Mesothelial cell of epicardium (in vitro differentiated cells): Measurements from ENCODE around the gene CCDC88C. TPM values are rescaled to one million over a fixed set of nuclear protein-coding genes. Genes with fewer than 3 reads are reported as not detected.

Source experiments
- DNase-seq, 2 experiments: peaks; one replicate each; pipeline ENCODE4 v3.0.0; 2021; ENCODE audit warnings: low spot score in 2 of 2; ENCODE audit not compliant: unreplicated experiment in 2 of 2
- H3K27ac Mint-ChIP-seq: 2 replicates; pipeline ENCODE4 v1.8.0; 2021; ENCODE audit warnings: mixed read lengths
- H3K27me3 Mint-ChIP-seq: 2 replicates; pipeline ENCODE4 v1.8.0; 2021; ENCODE audit warnings: low read depth, mixed read lengths
- H3K36me3 Mint-ChIP-seq: 2 replicates; pipeline ENCODE4 v1.8.0; 2021; ENCODE audit warnings: mixed read lengths
- H3K4me1 Mint-ChIP-seq: 2 replicates; pipeline ENCODE4 v1.8.0; 2021; ENCODE audit warnings: mixed read lengths
- H3K4me3 Mint-ChIP-seq: 2 replicates; pipeline ENCODE4 v1.8.0; 2021; ENCODE audit warnings: mild to moderate bottlenecking, moderate library complexity, mixed read lengths
- H3K9me3 Mint-ChIP-seq: 2 replicates; pipeline ENCODE4 v1.8.0; 2021; ENCODE audit warnings: mixed read lengths
- total RNA-seq: library from RNA; stranded (reverse); gene quantifications from 3 replicates; pipeline ENCODE4 v1.2.1, GENCODE V29; 2021
- TF ChIP-seq, protein P1 (sequence below): fragments of 200-600 bp; sonication (generic); IDR thresholded peaks from one replicate; pipeline ENCODE4 v1.5.0; 2021; ENCODE audit warnings: antibody characterized with exemption; ENCODE audit not compliant: unreplicated experiment

Gene CCDC88C
- total RNA-seq, 1 donor from 2014 or later, result 23.7 TPM

DNA sequence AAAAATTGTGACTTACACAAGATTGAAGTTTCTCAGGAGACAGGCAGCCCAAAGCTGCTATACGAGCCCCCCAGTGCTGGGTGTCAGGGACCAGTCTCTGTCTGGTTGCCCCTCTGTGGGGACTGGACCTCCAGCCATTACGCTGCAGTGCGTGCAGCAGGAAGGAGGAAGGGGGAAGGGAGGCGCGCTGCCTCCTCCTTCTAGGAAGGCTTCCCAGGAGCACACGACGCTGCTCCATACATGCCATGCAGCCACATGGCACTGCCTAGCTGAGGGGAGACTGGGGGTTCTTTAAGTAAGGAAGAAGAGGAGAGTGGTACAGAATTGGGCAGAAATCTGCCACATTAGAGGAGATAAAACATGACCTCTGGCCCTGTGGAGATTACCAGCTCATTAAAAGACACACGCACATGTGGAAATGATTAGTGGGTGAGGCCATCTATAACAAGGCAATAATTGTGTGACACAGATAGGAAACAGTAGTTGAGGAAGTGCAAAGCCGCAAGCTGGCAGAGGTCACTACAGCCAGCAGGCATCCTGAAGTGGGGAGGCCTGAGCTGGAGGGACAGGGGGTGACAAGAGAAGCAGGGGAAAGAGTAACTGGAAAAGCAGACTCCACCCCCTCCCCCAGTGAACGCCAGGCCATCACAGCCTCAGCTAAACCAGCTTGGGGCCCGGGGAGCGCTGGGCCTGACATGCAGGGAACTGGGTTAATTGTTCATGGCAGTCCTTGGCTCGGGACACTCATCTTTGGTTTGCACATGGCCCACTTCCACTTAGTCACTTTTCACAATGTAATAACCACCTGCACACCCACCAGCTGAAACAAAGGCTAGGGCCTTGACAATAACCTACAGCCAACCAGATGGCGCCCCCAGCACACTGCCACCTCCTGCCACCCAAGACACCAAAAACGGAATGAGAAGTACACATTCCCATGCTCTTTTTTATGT is 39.6 kb downstream of the CCDC88C start:
- H3K4me1 Mint-ChIP-seq, result peaks cover 44% of the 10 kb centered on the region
- no peak overlapping the region for H3K4me3 Mint-ChIP-seq
- H3K27me3 Mint-ChIP-seq, result peaks cover 57% of the 10 kb centered on the region
- no peaks in the 10 kb centered on the region for H3K9me3 Mint-ChIP-seq
- TF ChIP-seq, protein P1, sequence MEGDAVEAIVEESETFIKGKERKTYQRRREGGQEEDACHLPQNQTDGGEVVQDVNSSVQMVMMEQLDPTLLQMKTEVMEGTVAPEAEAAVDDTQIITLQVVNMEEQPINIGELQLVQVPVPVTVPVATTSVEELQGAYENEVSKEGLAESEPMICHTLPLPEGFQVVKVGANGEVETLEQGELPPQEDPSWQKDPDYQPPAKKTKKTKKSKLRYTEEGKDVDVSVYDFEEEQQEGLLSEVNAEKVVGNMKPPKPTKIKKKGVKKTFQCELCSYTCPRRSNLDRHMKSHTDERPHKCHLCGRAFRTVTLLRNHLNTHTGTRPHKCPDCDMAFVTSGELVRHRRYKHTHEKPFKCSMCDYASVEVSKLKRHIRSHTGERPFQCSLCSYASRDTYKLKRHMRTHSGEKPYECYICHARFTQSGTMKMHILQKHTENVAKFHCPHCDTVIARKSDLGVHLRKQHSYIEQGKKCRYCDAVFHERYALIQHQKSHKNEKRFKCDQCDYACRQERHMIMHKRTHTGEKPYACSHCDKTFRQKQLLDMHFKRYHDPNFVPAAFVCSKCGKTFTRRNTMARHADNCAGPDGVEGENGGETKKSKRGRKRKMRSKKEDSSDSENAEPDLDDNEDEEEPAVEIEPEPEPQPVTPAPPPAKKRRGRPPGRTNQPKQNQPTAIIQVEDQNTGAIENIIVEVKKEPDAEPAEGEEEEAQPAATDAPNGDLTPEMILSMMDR, result no peak
- no peaks in the 10 kb centered on the region for H3K36me3 Mint-ChIP-seq
- H3K27ac Mint-ChIP-seq, result no peak overlapping the region
- DNase-seq, result no peak

DNA sequence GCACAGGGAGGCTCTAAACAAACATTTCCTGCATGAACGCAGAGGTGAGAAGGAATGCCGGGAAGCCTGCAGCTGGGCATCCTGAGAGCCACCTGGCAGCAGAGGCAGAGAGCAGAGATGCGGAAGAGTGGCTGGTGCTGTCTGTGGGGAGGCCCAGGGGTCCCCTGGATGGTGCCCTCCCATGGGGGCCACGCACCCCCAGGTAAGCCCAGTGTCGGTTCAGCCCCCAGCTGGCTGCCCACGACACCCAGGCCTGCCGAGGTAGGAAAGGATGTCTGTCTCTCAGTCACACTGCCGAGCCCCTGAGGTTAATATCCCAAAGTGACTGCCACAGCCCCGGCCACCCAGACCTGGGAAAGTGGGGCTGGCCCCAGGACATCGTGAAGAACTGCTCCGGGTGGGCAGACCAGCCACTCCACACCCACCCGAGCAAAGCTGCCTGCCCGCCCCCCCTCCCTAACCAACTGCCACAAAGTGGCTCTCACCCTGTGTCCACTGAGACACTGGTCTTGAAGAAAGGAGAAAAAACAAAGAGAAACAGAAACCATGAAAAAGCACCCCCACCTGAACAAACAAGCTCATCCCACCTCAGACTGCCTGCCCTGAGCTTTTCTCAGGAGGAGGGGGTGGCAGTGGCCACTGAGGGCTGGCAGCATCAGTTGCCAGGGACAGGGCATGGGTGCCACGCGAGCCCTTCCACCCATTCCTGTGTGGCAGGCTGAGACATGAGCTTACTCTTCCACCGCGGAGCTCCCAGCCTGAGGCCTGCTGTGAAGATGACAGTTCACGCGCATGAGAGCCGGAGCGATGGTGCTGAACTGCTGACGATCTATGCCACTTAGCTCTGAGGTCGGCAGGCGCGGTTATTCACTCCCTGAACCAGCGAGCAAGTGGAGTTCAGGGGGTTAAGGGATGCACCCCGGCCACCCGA is 40.8 kb downstream of the CCDC88C start:
- Mint-ChIP-seq H3K27me3 (peaks cover 50% of the 10 kb centered on the region), H3K36me3 (no peaks in the 10 kb centered on the region), H3K9me3 (no peaks in the 10 kb centered on the region), H3K4me3 (no peak overlapping the region), H3K27ac (no peak overlapping the region), H3K4me1 (peaks cover 39% of the 10 kb centered on the region)
- TF ChIP-seq, protein P1, result no peak
- no peak for DNase-seq

DNA sequence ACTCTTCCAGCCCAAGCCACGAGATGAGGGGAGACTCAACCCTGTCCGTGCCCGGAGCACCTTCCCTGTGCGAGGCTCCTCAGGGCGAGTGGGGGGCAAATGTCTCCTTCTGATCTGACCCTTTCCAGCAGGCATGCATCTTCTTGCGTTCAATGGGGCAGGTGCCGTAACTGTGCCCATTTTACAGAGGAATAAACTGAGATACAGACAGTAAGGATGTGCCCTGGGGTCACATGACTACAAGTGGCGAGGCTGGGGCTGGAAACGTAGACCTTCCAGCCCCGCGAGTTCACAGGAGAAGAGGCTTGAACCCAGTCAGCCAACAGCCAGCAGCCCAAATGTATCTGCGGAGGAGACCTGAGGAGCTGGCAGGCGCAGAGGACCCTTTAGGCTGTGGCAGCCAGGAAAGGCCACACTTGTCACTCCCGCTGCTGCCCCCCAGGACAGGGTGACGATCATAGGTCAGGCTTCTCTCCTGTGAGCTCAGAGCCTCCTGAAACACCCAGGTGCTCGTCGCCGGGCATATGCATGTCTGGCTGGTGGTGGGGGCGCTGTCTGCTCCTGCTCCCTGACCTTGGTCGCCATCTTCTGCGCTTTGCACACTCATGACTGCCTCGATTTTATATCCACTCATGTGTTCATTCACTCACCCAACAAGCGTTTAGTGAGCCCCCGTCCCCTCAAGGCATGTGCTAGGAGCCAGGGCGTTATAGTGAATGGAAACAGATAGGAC is 41.7 kb downstream of the CCDC88C start:
- H3K4me3 Mint-ChIP-seq, result no peak overlapping the region
- no peak for DNase-seq
- no peaks in the 10 kb centered on the region for H3K36me3 Mint-ChIP-seq
- H3K4me1 Mint-ChIP-seq, result peaks cover 42% of the 10 kb centered on the region
- TF ChIP-seq, protein P1, result no peak
- peaks cover 49% of the 10 kb centered on the region for H3K27me3 Mint-ChIP-seq
- no peak overlapping the region for H3K27ac Mint-ChIP-seq
- no peaks in the 10 kb centered on the region for H3K9me3 Mint-ChIP-seq

DNA sequence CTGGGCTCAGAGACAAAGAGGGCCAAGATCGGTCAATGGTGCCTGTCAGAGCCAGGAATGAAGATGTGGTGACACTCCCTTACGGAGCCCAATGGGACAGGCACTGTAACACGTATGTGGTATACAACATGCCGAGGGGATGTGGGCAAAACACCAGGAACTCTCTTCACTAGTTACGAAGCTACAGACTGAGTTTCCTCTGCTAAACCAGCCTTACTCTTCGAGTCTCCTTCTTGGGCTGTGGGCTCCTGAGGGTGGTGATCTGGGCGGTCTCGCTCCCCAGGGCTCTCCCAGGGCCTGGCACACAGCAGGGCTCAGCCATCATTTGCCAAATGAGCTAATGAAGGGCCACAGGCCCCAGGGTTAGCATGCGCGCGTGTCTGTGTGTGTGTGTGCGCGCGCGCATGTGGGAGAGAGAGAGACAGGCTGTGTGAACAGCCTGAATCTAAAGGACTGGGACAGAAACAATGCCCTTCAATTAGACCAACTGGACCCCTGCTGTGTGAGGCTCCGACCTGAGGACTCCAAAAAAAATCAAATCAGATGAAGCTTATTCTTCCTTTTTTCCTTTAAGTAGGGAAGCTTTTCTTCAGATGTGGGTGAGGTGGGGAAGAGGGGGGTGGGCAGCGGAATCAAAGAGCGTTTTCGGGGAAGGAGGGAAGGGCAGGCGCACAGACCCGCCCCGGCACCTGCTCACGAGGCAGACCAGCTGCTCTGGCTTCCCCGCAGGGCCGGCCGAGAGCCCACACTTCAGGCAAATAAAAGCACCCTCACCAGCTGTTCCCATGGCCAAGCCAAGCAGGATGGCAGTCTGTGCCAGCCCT is 42.5 kb downstream of the CCDC88C start:
- Mint-ChIP-seq H3K4me3 (no peak overlapping the region), H3K36me3 (no peaks in the 10 kb centered on the region), H3K27me3 (peaks cover 50% of the 10 kb centered on the region), H3K27ac (no peak overlapping the region), H3K9me3 (no peaks in the 10 kb centered on the region), H3K4me1 (peaks cover 35% of the 10 kb centered on the region)
- DNase-seq, result no peak
- TF ChIP-seq, protein P1, result no peak
